Stimulated activated CD4-positive, alpha-beta T cell treated with anti-CD3 and anti-CD28 coated beads, Interleukin-12 subunit alpha, Interleukin-12 subunit beta, amount 100 ng/mL, for 48 hours (primary cell): ENCODE results near the gene FRMD8.
"Not testable (repeated sequence)": the region's sequence is repeated elsewhere in the genome, so short reads cannot be mapped to it uniquely, and the experiment has no call there.

Source experiments
- DNase-seq, 3 donors: peaks; one replicate each; pipeline ENCODE4 v3.0.0-alpha.2; 2020; ENCODE audit warnings: low read depth in 2 of 3, low spot score in 1 of 3

FRMD8 gene

DNA sequence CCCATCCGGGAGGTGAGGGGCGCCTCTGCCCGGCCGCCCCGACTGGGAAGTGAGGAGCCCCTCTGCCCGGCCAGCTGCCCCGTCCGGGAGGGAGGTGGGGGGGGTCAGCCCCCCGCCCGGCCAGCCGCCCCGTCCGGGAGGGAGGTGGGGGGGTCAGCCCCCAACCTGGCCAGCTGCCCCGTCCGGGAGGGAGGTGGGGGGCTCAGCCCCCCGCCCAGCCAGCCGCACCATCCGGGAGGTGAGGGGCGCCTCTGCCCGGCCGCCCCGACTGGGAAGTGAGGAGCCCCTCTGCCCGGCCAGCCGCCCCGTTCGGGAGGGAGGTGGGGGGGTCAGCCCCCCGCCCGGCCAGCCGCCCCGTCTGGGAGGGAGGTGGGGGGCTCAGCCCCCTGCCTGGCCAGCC, 64.9 kb downstream of the FRMD8 start:
- DNase-seq = not testable (repeated sequence)

DNA sequence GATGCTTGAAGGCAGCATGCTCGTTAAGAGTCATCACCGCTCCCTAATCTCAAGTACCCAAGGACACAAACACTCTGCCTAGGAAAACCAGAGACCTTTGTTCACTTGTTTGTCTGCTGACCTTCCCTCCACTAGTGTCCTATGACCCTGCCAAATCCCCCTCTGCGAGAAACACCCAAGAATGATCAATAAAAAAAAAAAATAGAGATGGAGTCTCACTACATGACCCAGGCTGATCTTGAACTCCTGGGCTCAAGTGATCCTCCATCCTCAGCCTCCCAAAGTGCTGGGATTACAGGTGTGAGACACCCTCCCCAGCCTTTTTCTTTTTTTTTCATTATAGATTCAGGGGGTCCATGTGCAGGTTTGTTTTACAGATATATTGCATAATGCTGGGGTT, 65.8 kb downstream of the FRMD8 start:
- not testable (repeated sequence) for DNase-seq

DNA sequence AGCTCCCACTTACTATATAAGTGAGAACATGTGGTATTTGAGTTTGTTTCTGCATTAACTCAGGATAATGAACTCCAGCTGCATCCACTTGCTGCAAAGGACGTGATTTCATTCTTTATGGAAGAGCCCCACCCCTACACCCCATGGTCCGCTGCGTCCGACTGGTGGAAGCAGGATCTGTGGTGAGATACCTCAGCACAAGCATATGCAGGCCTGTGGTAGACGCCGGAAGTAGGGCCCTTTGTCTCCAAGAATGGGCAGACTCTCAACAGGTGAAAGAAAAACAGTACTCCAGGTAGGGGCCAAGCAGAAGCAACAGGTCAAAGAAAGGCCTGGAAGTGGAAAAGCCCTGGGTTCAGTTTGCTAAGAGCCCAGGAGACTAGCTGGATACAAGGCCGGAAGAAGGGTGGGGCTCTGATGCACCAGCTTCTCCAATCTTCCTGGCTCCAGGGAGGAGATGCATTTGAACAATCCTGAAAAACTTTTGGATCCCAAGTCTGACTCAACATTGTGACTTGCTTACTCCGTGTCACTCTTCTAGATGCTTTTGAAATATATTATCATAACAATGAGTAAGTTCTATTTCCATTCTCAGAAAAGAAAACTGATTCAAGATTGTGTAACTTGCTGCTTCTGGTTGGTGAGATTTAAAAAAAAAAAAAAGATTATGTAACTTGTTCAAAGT, 66.5 kb downstream of the FRMD8 start:
- DNase-seq = no peak

DNA sequence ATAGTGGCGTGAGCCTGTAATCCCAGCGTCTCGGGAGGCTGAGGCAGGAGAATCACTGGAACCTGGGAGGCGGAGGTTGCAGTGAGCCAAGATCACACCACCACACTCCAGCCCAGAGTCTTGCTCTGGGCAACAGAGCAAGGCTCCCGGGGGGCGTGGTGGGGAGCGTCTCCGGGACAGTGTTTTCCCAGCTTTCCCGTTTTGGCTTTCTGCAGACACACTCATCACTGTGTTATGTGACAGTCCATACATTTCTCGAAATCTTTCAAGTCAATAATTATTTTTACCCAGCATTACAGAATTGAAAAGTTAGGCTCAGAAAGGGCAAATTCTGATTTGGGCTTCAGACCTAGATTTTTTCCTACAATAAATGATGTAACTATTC, 67.9 kb downstream of the FRMD8 start:
- no peak for DNase-seq

DNA sequence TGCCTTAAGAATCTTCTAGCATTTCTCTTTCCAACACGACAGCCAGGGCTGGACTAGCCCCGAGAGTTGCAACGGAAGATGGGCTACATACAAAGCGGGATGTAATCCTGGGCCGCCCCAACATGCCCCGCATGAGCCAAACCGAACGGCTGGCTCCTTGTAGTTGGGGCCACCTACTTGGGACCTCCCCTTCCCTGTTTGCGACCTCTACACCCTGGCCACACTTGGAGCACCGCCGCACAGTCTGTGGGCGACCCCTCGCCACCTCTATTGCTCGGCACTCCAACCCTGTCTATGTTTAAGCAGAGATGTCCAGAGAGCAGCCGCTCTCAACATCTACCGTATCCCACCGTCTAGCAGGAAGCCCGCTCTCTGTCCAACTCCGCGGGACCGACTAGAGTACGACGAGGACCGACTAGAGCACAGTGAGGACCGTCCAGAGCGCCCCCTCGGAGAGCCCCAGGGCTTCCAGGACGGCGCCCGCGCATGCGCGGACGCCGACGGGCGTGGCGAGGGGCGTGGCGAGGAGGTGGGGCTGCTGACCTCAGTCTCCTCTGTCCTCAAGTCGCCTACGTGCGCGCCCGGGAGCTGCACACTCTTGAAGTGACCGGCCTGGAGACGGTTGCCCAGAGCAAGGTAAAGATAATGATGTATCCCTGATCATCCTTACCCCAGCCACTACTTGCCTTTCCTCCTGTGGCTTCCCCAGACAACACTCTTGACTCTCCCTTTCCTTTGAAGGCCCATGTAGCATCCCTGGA, 68.4 kb downstream of the FRMD8 start:
- DNase-seq = peak; percentile 69 to 83 (median 83)

DNA sequence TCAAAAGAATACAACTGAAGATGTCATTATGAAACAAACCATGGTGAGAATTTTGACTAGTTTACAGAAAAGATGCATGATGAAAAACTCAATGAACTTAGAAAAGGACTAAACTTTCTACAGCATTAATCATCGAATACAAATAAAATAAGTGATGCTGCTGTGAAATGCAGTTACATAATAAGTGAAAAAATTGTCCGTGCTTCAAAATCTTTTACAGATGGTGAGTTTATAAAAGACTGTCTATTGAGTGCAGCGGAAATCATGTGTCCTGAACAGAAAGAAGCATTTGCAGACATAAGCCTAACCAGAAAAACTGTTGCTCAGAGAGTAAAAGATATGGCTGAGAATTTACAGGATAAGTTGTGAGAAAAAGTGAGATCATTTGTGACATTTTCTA, 70.0 kb downstream of the FRMD8 start:
- no peak for DNase-seq

DNA sequence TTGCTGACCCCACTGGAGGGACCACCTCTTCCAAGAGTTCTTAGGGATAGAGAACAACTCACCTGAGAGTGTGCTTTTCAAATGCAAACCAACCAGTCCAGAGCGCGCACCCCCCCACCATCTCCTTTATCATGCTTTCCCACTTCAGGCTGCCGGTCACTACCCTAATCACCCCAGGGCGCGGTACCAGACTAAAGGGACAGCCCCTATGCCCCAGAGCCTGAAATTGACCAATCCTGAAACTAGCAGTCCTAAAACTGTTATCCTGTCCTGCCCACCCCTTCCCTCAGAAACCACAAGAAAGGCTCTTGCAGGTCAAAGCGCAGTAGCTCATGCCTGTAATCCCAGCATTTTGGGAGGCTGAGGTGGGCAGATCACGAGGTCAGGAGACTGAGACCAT, 73.1 kb downstream of the FRMD8 start:
- no peak for DNase-seq
